Dendritic cell treated with granulocyte-macrophage colony-stimulating factor and Interleukin-4, amounts not matched to agents 40 ng/mL and 50 ng/mL, for 4 days (primary cell): ENCODE measurements around the gene HMG20A.

ENCODE experiments used
- H3K27ac Mint-ChIP-seq: one replicate; pipeline ENCODE4 v1.8.0; 2022; ENCODE audit warnings: mild to moderate bottlenecking, mixed read lengths
- H3K27me3 Mint-ChIP-seq: one replicate; pipeline ENCODE4 v1.8.0; 2022; ENCODE audit warnings: mild to moderate bottlenecking, mixed read lengths
- H3K36me3 Mint-ChIP-seq: one replicate; pipeline ENCODE4 v1.8.0; 2022; ENCODE audit warnings: low read depth, mixed read lengths
- H3K4me1 Mint-ChIP-seq: one replicate; pipeline ENCODE4 v1.8.0; 2022; ENCODE audit warnings: low read depth, mixed read lengths
- H3K4me3 Mint-ChIP-seq: one replicate; pipeline ENCODE4 v1.8.0; 2022; ENCODE audit warnings: mild to moderate bottlenecking, moderate library complexity, mixed read lengths
- H3K9me3 Mint-ChIP-seq: one replicate; pipeline ENCODE4 v1.8.0; 2022; ENCODE audit warnings: mixed read lengths
- intact Hi-C: fragments of 100-400 bp; cut with micrococcal nuclease; formaldehyde crosslinking; loops from one replicate; pipeline ENCODE4 v1.15.0; 2022

Gene HMG20A

DNA sequence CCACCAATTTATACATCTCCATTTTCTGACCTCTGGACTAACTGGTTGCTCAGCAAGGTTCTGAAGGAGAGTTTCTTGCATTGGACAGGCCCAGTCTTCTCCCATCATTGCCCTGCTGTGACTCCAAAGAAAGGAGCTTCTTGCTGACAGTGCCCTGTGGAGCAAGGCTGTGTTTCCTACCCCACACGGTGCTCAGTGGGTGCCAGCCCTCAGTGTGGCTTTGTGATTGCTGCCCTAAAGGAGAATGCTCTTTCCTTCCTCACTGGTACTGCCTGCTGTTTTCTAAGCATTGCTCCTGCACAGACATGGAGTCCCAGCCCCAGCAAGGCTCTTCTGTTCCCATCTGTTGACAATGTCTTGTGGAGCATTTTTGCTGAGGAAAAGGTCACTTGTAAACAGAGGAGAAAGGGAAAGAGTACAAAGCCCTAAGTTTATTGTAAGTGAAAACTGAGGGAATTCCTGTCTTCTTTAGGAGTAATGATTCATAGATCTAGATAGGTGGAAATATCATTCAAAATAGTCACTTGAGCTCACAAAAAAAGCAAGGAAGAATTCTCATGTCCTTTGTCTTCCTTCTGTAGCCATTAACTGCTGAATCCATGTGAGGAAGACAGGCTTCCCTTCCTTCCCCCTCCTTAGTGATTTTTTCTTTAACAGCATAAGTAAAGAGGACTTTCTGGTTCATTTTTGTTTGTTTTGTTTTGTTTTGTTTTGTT is 62.9 kb downstream of the HMG20A start:
- H3K36me3 Mint-ChIP-seq: peaks cover 85% of the 10 kb centered on the region
- H3K4me1 Mint-ChIP-seq: peaks cover 8% of the 10 kb centered on the region
- no peaks in the 10 kb centered on the region for H3K27me3 Mint-ChIP-seq

DNA sequence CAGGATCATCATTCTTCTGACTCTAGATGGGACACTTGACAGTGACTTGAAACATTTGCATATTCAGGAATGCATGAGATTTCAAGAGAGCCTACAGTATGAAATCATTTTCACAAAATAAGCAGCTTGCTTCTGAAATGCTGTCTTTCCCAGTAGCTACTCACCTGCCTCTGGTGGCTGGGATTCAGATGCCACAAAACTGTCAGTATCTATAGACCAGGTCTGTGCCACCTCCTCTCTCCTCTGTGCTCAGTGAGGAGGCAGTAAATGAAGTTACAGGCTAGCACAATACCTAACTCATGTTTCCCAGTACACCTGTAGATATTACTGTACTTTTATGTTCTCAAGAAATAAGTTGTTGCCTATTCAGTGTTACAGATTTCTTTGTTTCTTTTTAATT is 64.3 kb downstream of the HMG20A start:
- Mint-ChIP-seq H3K27ac (no peak overlapping the region), H3K9me3 (no peaks in the 10 kb centered on the region), H3K4me3 (no peak overlapping the region), H3K4me1 (peaks cover 8% of the 10 kb centered on the region), H3K36me3 (peaks cover 73% of the 10 kb centered on the region), H3K27me3 (no peaks in the 10 kb centered on the region)
- intact Hi-C loops: no loop called here

More for the DNA sequence above, 62.9 kb downstream of the HMG20A start:
- Mint-ChIP-seq H3K9me3 (no peaks in the 10 kb centered on the region), H3K4me3 (no peak overlapping the region), H3K27ac (no peak overlapping the region)
- intact Hi-C loops: no loop called here

DNA sequence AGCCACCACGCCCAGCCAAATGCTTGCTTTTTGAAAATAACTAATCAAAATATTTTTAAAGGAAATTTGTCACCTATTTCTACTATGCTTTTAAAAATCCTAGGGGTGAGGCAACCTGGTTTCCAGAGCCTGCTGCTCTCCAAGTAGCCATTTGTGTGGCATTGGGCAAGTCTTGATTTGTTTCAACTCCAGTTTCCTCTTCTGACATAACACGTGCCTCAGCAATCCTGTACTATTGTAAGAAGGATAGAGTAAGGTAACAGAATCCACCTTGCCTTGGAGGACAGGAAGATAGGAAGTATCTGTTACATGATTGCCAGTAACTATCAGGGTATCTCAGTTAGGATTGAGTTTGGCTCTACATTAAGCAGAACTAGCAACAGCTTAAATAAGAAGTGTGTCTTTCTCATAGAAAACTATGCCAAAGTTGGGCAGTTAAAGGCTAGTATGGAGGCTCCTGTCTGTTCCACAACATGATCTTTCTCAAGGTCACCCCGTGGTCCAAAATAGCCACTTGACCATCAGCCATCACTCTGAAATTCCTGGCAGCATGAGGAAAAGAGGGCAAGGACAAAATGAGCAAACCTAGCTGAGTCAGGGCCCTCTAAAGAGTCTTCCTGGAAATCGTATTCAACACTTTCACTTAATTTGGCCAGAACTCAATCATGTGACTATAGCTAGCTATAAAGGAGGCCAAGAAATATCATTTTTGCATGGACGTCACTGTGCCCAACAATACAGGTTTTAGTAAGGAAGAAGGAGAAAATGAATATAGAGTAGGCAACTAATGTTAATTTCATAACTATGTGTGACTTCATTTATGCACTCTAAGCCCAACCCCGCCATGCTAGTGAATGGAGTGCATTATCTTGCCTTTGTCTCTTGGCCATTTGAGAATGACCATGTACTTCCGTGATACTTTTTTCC is 66.1 kb downstream of the HMG20A start:
- Mint-ChIP-seq H3K36me3 (peaks cover 65% of the 10 kb centered on the region), H3K27ac (no peak overlapping the region), H3K9me3 (no peaks in the 10 kb centered on the region), H3K4me3 (no peak overlapping the region), H3K27me3 (no peaks in the 10 kb centered on the region), H3K4me1 (peaks cover 8% of the 10 kb centered on the region)
- intact Hi-C loops: no loop called here

DNA sequence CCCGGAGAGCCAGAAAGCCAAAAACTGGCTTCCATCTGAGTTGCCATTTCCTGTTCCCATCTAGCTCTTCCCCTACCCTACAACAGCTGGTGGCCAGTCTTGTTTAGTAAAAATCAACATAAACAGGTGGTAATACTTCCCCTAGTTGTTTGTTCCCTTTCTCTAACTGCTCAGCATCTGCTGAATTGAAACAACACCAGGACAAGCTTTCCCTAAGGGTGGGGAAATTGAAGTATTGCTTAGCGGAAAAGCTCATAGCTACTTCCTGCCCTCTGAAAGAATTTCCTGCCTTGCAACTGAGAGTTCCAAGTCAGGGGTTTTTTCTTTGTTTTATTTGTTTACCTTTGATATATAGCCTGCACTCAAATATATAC is 66.8 kb downstream of the HMG20A start:
- H3K4me3 Mint-ChIP-seq: no peak overlapping the region
- no peaks in the 10 kb centered on the region for H3K27me3 Mint-ChIP-seq
- H3K9me3 Mint-ChIP-seq: no peaks in the 10 kb centered on the region
- intact Hi-C loops: no loop called here
- H3K4me1 Mint-ChIP-seq: peaks cover 10% of the 10 kb centered on the region
- H3K36me3 Mint-ChIP-seq: peaks cover 59% of the 10 kb centered on the region
- no peak overlapping the region for H3K27ac Mint-ChIP-seq

DNA sequence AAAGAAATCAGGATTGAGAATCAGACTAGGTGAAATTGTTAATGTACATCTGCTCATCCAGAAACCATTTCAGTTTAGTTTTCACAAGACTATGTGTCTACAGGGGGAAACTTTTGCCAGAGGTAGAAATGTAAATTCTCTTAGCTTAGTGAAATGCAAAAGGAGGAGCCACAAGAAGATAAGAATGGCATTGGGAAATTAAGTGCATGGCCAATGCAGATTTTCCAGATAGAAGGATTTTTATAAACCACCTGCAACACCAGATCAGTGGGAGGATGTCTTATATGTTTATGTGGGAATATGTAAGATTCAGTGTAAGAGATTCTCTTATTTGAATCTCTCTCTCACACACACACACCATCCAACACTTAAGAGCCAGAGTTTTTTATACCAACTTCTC is 67.2 kb downstream of the HMG20A start:
- Mint-ChIP-seq H3K4me3 (no peak overlapping the region), H3K36me3 (peaks cover 54% of the 10 kb centered on the region), H3K27ac (no peak overlapping the region), H3K9me3 (no peaks in the 10 kb centered on the region), H3K27me3 (no peaks in the 10 kb centered on the region), H3K4me1 (peaks cover 14% of the 10 kb centered on the region)
- intact Hi-C loops: no loop called here

DNA sequence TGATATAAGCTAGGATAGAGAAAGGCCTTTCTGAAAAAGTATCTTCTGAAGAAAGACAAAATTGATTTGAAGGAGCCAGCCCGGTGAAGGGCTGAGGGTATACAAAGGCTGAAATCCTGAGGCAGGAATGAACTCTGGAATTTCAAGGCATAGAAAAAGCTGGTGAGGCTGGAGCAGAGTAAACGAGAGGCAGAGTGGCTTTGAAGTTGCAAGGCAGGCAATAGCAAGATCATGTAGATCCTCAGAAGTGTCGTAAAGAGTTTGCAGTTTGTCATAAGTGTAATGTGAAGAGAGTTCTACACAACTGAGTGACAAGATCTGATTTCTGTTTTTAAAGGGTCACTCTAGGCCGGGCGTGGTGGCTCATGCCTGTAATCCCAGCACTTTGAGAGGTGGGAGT is 69.0 kb downstream of the HMG20A start:
- Mint-ChIP-seq H3K36me3 (peaks cover 37% of the 10 kb centered on the region), H3K4me1 (peaks cover 28% of the 10 kb centered on the region), H3K9me3 (no peaks in the 10 kb centered on the region), H3K4me3 (no peak overlapping the region), H3K27ac (no peak overlapping the region), H3K27me3 (no peaks in the 10 kb centered on the region)
- intact Hi-C loops: no loop called here

DNA sequence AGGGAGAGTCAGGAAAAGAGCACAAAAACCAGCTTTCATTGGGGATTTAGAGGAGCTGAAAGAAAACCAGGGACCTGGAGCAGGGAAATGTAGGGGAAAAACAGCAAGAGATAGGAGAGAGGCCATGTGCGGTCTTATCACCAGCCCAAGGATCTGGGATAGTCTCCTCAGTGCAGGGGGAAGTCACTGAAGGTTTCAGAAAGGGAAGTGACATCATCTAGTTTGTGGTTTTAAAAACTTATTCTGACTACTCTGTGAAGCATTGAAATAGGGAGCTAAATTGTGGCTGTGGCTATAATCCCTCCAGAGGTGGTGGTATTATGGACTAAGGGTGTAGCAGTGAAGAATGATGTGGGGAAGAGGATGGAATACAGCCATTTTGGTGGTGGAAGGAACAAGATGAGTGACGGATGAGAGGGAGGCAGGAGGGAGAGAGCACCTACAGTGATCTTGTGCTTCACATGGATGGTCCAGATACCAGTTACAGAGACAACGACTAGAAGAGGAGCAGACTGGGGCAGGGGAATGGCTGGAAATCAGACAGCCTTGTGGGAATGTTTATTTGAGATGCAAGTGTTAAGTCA is 72.7 kb downstream of the HMG20A start:
- H3K9me3 Mint-ChIP-seq: no peaks in the 10 kb centered on the region
- H3K4me3 Mint-ChIP-seq: peak overlapping the region; percentile 23
- intact Hi-C loops: no loop called here

DNA sequence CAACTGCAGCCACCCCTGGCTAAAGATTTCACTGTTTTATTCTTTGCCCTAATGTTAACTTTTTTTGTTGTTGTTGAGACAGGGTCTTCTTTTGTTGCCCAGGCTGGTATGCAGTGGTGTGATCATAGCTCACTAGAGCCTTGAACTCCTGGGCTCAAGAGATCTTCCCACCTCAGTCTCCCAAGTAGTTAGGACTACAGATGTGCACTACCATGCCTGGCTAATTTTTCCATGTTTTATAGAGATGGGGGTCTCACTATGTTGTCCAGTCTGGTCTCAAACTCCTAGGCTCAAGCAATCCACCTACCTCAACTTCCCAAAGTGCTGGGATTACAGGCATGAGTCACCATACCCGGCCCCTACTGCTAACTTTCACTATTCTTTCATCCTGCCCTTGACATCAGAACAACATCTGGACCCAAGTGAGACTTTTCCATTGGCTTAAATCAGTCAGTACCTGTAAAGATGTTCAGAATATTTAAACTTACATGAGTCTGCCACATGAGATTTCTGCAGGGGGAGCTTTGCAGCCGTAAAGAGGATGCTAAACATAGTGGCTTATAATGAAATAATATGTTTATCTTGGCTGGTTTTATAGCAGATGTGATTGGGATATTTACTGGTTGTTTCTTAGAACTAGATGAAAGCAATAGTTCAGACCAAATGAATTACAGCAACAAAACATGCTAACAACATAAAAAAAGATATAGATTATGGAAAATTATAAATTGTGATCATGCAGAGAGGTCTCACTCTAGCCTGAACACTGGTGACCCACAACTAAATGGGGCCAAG is 73.6 kb downstream of the HMG20A start:
- H3K27ac Mint-ChIP-seq: peak overlapping the region; percentile 70
- peaks cover 25% of the 10 kb centered on the region for H3K4me1 Mint-ChIP-seq

More for the DNA sequence above, 72.7 kb downstream of the HMG20A start:
- peak overlapping the region; percentile 70 for H3K27ac Mint-ChIP-seq
- peaks cover 13% of the 10 kb centered on the region for H3K36me3 Mint-ChIP-seq
- peaks cover 25% of the 10 kb centered on the region for H3K4me1 Mint-ChIP-seq
- H3K27me3 Mint-ChIP-seq: no peaks in the 10 kb centered on the region

DNA sequence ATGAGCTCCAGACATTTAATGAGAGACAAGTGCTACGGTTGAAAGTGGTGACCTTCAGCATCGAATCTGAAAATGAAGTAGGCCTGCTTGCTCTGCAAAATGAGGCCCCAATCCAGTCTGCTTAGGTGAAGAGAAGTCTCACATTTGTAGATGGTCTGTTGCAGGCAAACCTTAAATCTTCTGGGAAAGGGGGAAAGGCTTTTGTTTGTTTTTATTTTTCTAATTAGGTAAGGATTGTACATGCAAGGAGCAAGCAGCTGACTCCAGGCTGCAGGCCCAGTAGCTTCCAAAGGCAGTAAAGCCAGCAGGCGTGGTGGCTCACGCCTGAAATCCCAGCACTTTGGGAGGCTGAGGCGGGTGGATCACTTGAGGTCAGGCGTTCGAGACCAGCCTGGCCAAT is 74.3 kb downstream of the HMG20A start:
- Mint-ChIP-seq H3K4me1 (peaks cover 25% of the 10 kb centered on the region), H3K27ac (no peak overlapping the region), H3K4me3 (no peak overlapping the region), H3K36me3 (peaks cover 23% of the 10 kb centered on the region), H3K27me3 (no peaks in the 10 kb centered on the region), H3K9me3 (no peaks in the 10 kb centered on the region)
- intact Hi-C loops: no loop called here

More for the DNA sequence above, 73.6 kb downstream of the HMG20A start:
- Mint-ChIP-seq H3K4me3 (no peak overlapping the region), H3K36me3 (peaks cover 19% of the 10 kb centered on the region), H3K9me3 (no peaks in the 10 kb centered on the region), H3K27me3 (no peaks in the 10 kb centered on the region)
- intact Hi-C loops: no loop called here

DNA sequence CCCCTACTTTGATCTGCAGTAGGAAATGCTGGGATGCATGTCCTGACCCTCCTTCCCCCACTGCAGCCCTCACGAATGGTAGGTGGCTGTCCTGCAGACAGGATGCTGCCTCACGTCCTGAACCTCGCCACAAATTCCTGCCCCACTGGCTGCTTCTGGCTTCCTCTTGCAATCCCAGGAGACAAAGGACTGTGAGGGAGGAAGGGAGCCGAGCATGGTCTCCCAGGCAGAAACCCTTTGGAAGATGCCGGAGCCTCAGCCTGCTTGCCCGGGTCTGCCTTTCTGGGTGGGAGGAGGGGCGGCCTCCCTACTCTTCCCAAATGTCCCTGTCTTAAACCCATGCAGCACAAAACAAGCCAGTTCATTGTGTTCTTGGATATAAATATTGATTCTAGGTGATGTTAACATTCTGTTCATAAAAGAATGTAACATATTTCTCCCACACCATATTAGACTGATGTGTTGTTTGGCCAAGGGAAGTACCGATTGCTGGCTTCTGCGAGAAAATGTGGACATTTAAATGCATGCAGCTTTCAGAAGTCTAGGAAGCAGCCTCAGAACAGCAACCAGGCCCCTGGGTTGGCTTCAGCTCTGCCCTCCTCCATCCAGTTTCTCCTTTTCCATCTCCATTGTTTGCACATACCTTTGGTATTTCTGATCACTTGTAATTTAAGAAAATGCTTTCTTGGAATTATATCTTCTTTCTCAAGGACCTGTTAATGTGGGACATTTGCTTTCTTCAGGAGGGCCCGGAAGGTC is 75.3 kb downstream of the HMG20A start:
- H3K27ac Mint-ChIP-seq: no peak overlapping the region
- H3K9me3 Mint-ChIP-seq: no peaks in the 10 kb centered on the region
- H3K4me3 Mint-ChIP-seq: no peak overlapping the region
- intact Hi-C loops: loop anchor here (1.0 to 2.0 kb wide), 2 partner anchors 309 to 523 kb away; no protein-coding TSS in a partner anchor
- H3K36me3 Mint-ChIP-seq: peaks cover 19% of the 10 kb centered on the region
- peaks cover 25% of the 10 kb centered on the region for H3K4me1 Mint-ChIP-seq
- peaks cover 4% of the 10 kb centered on the region for H3K27me3 Mint-ChIP-seq

DNA sequence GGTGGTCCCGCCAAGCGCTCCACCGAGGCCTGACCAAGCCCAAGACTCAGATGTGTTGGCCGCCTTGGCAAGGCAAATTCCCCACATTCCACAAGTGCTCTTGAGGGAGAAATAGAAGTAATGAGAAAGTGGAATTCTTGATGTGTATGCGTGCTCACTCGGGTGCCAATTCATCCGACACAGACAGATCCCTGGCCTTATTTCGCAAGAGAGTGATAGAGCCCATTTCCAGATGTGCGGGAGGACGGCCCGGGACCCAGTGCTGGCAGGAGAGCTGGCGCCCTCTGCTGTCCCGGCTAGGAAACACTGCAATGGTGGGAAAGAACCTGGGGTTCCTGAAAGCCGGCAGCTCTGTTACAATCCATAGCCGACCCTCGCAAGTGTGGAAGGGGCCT is 76.0 kb downstream of the HMG20A start:
- H3K27me3 Mint-ChIP-seq: peaks cover 7% of the 10 kb centered on the region

DNA sequence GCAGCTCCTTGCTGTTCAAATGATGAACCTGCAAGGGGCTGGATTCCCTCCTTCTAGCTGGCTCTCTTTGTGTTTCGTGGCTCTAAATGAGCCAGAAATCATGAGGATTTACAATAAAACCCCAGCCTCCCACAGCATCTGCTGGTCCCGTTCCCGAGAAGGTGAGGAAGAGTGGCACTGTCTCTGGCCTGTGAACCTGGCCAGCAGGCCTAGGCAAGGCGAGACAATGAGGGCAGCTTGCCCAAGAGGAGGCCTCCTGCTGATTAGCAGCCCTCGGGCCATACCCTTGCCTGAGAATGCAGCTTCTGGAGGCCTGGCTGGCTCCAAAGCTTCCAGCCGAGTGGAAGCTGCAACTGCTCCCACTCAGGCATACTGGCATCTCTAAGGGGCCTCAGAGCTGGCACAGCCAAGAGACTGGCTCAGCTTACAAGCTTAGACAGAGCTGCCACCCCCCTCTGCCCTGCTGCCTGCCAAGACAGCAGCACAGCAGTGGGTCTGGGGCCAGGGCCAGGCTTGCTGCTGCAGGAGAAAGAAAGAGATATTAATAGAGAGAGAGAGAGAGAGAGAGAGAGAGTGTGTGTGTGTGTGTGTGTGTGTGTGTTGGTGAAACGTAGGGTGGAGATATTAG is 76.5 kb downstream of the HMG20A start:
- H3K4me1 Mint-ChIP-seq: peaks cover 25% of the 10 kb centered on the region
- H3K36me3 Mint-ChIP-seq: peaks cover 14% of the 10 kb centered on the region
- intact Hi-C loops: loop anchor here (1.0 to 2.0 kb wide), 2 partner anchors 310 to 378 kb away; no protein-coding TSS in a partner anchor
- H3K9me3 Mint-ChIP-seq: no peaks in the 10 kb centered on the region
- H3K4me3 Mint-ChIP-seq: no peak overlapping the region
- peak overlapping the region; percentile 13 for H3K27ac Mint-ChIP-seq
- H3K27me3 Mint-ChIP-seq: peaks cover 7% of the 10 kb centered on the region

More for the DNA sequence above, 76.0 kb downstream of the HMG20A start:
- peaks cover 25% of the 10 kb centered on the region for H3K4me1 Mint-ChIP-seq
- peaks cover 14% of the 10 kb centered on the region for H3K36me3 Mint-ChIP-seq
- intact Hi-C loops: loop anchor here (1.0 to 2.0 kb wide), 3 partner anchors 310 to 523 kb away; no protein-coding TSS in a partner anchor
- H3K4me3 Mint-ChIP-seq: no peak overlapping the region
- H3K9me3 Mint-ChIP-seq: no peaks in the 10 kb centered on the region
- no peak overlapping the region for H3K27ac Mint-ChIP-seq
